K562 (cell line): ENCODE data around the gene PHF12. TPM values are rescaled to one million over a fixed set of nuclear protein-coding genes. Genes with fewer than 3 reads are reported as not detected.

Experiments used
- ARID4B ChIP-seq: sonication (generic); formaldehyde crosslinking; IDR thresholded peaks from 2 replicates; pipeline ENCODE4 v1.8.0; 2022; ENCODE audit warnings: mild to moderate bottlenecking, missing genetic modification reagents
- BCLAF1 ChIP-seq, 2 experiments: fragments of 450-650 bp in 1 of 2; IDR thresholded peaks; 2 replicates each; pipeline ENCODE4 v1.6.1; 2011 to 2017; ENCODE audit warnings: low read depth in 2 of 2, antibody characterized with exemption in 1 of 2, borderline replicate concordance in 1 of 2, low read length in 1 of 2, mild to moderate bottlenecking in 1 of 2, mixed read lengths in 1 of 2; ENCODE audit not compliant: control insufficient read depth in 1 of 2
- BDP1 ChIP-seq: IDR thresholded peaks from 3 replicates; pipeline ENCODE4 v1.6.1; 2011; ENCODE audit not compliant: insufficient read length, insufficient read depth
- CREM ChIP-seq: IDR thresholded peaks from 2 replicates; pipeline ENCODE4 v1.6.1; 2014; ENCODE audit warnings: antibody characterized with exemption, low read depth
- DDX20 ChIP-seq: fragments of 450-650 bp; IDR thresholded peaks from 2 replicates; pipeline ENCODE4 v1.6.1; 2016; ENCODE audit warnings: missing genetic modification characterization, low read depth, mild to moderate bottlenecking, missing compliant biosample characterization, moderate library complexity
- ETV6 ChIP-seq, 3 experiments: fragments of 150-350 bp in 1 of 3; sonication (generic) in 1 of 3; formaldehyde crosslinking in 1 of 3; IDR thresholded peaks; 2 replicates each; pipeline versions ENCODE4 v1.6.1 to v1.8.0; 2014 to 2022; ENCODE audit warnings: borderline replicate concordance in 2 of 3, low read depth in 2 of 3, antibody characterized with exemption in 1 of 3, low read length in 1 of 3, mild to moderate bottlenecking in 1 of 3, missing genetic modification reagents in 1 of 3
- GATA2 ChIP-seq: sonication (generic); formaldehyde crosslinking; IDR thresholded peaks from 2 replicates; pipeline ENCODE4 v1.4.0; 2020; ENCODE audit warnings: mild to moderate bottlenecking, missing genetic modification reagents
- HMBOX1 ChIP-seq: sonication (generic); IDR thresholded peaks from 2 replicates; pipeline ENCODE4 v1.6.1; 2016
- ILK ChIP-seq: fragments of 450-650 bp; IDR thresholded peaks from 2 replicates; pipeline ENCODE4 v1.6.1; 2016; ENCODE audit warnings: missing genetic modification characterization, low read depth, mild to moderate bottlenecking, missing compliant biosample characterization, moderate library complexity, borderline replicate concordance
- MYNN ChIP-seq, 2 experiments: sonication (generic); formaldehyde crosslinking in 1 of 2; IDR thresholded peaks; 2 replicates each; pipeline versions ENCODE4 v1.5.0 to v1.6.1; 2016 to 2020; ENCODE audit warnings: antibody characterized with exemption in 1 of 2, missing genetic modification reagents in 1 of 2
- PHF20 ChIP-seq: fragments of 450-650 bp; IDR thresholded peaks from 2 replicates; pipeline ENCODE4 v1.6.1; 2018; ENCODE audit not compliant: partially characterized antibody
- RB1 ChIP-seq: fragments of 450-650 bp; IDR thresholded peaks from 2 replicates; pipeline ENCODE4 v1.6.1; 2017; ENCODE audit warnings: low read depth, mild to moderate bottlenecking
- RBM17 ChIP-seq: fragments of 200-400 bp; formaldehyde crosslinking; IDR thresholded peaks from 2 replicates; pipeline ENCODE4 v1.6.1; 2017; ENCODE audit warnings: low read depth, mild to moderate bottlenecking, low read length, borderline replicate concordance
- RFX7 ChIP-seq: fragments of 250-450 bp; sonication (Bioruptor Pico); IDR thresholded peaks from 2 replicates; pipeline ENCODE4 v1.5.1; 2021; ENCODE audit warnings: mild to moderate bottlenecking
- SETDB1 ChIP-seq: IDR thresholded peaks from one replicate; pipeline ENCODE4 v1.6.1; 2012; ENCODE audit warnings: low read length, control low read depth, inconsistent platforms
- TEAD4 ChIP-seq, 2 experiments: sonication (generic) in 1 of 2; formaldehyde crosslinking in 1 of 2; IDR thresholded peaks; 2 replicates each; pipeline versions ENCODE4 v1.6.1 to v1.8.0; 2012 to 2022; ENCODE audit warnings: borderline replicate concordance in 1 of 2, inconsistent platforms in 1 of 2, low read length in 1 of 2, mild to moderate bottlenecking in 1 of 2, missing genetic modification reagents in 1 of 2
- ZNF785 ChIP-seq: fragments of 250-450 bp; sonication (Bioruptor Pico); IDR thresholded peaks from 2 replicates; pipeline ENCODE4 v1.4.0; 2020; ENCODE audit warnings: mild to moderate bottlenecking
- polyA plus RNA-seq, 8 experiments: library from polyadenylated mRNA; depleted of rRNA in 4 of 8; stranded (reverse) in 5 of 8; unstranded in 3 of 8; fragments of >200 nt; fragmentation: Nextera tagmentation in 2 of 8; fragmentation: Illumina TruSeq in 1 of 8; extraction: Ambion mirVana in 2 of 8; extraction: Trizol in 1 of 8; gene quantifications; 2 replicates each; pipeline versions ENCODE4 v1.2.1 to v1.2.3, GENCODE V29; 2011 to 2014; ENCODE audit warnings: inconsistent platforms in 1 of 8, missing spikeins in 1 of 8
- total RNA-seq, 7 experiments: library from RNA; depleted of rRNA in 6 of 7; stranded (reverse); fragments of >200 nt in 6 of 7; fragmentation: Illumina TruSeq in 2 of 7; extraction: Trizol in 2 of 7; gene quantifications; 2 replicates each; pipeline versions ENCODE4 v1.2.1 to v1.2.3, GENCODE V29; 2011 to 2021; ENCODE audit warnings: low replicate concordance in 1 of 7

Gene PHF12
- total and polyA plus RNA-seq, 9 of the 15 experiments (the other 6 are each of a cell fraction or from before 2014, with no cell fraction given): 0.82 to 31.3 (median 13.5) TPM

GRCh38 chr17:28901866-28902818 lies 49.2 kb downstream of the PHF12 start (continued):
- no peak for TF ChIP-seq ARID4B (CRISPR knock-in tag)
- TF ChIP-seq HMBOX1: no peak
- no peak for TF ChIP-seq BCLAF1 (IDR thresholded peaks at IDR 0.05; ENCODE audit: borderline replicate concordance in 1 of 2, control insufficient read depth in 1 of 2, low read depth in 2 of 2, low read length in 1 of 2)
- no peak for TF ChIP-seq DDX20 (tag)
- no peak for TF ChIP-seq TEAD4 (IDR thresholded peaks at IDR 0.05; ENCODE audit: low read length)
- 0 out of 2 replicates have a peak, but pooled peaks have one; percentile 6 for TF ChIP-seq TEAD4 (CRISPR knock-in tag; IDR thresholded peaks at IDR 0.05; ENCODE audit: borderline replicate concordance)
- no peak for TF ChIP-seq RB1
- TF ChIP-seq RBM17: no peak
- TF ChIP-seq ETV6 (IDR thresholded peaks at IDR 0.05; ENCODE audit: borderline replicate concordance in 1 of 2, low read depth in 2 of 2, low read length in 1 of 2): no peak
- TF ChIP-seq ETV6 (CRISPR knock-in tag; IDR thresholded peaks at IDR 0.05; ENCODE audit: borderline replicate concordance): no peak
- TF ChIP-seq MYNN (IDR thresholded peaks at IDR 0.05): no peak
- no peak for TF ChIP-seq MYNN (CRISPR knock-in tag; IDR thresholded peaks at IDR 0.05)
- no peak for TF ChIP-seq RFX7 (CRISPR knock-in tag)
- TF ChIP-seq GATA2 (CRISPR knock-in tag): no peak
- no peak for TF ChIP-seq PHF20
- TF ChIP-seq ZNF785 (CRISPR knock-in tag): no peak
- no peak for TF ChIP-seq SETDB1
- TF ChIP-seq ILK: no peak
- no peak for TF ChIP-seq CREM
- TF ChIP-seq BDP1: no peak
